NCI-H2029 (cell line): ENCODE results near the gene TMEM120B.
"Not testable (repeated sequence)": the region's sequence is repeated elsewhere in the genome, so short reads cannot be mapped to it uniquely, and the experiment has no call there.

ENCODE experiments used
- DNase-seq: peaks from one replicate; lab custom pipeline; 2025; lab: John Stamatoyannopoulos, UW

TMEM120B gene

GRCh38 chr12:121709478-121709961 lies 3.0 kb upstream of the TMEM120B start:
- DNase-seq, result no peak

- peak; percentile 21 for DNase-seq
These were observed 977 bp upstream of the TMEM120B start for GRCh38 chr12:121711361-121712189.

GRCh38 chr12:121712190-121712460 lies 427 bp upstream of the TMEM120B start:
- DNase-seq, result peak; percentile 21

- DNase-seq, result no peak
These were observed 765 bp downstream of the TMEM120B start for GRCh38 chr12:121713257-121713777.

- DNase-seq, result no peak
These were observed 1.2 kb downstream of the TMEM120B start for GRCh38 chr12:121713793-121714192.

GRCh38 chr12:121715055-121715454 lies 2.5 kb downstream of the TMEM120B start:
- not testable (repeated sequence) for DNase-seq

- DNase-seq, result no peak
These were observed 3.4 kb downstream of the TMEM120B start for GRCh38 chr12:121715862-121716435.

GRCh38 chr12:121717041-121717699 lies 4.6 kb downstream of the TMEM120B start:
- peak; percentile 51 for DNase-seq

GRCh38 chr12:121718653-121719239 lies 6.2 kb downstream of the TMEM120B start:
- no peak for DNase-seq

- no peak for DNase-seq
These were observed 7.4 kb downstream of the TMEM120B start for GRCh38 chr12:121719926-121720414.

- no peak for DNase-seq
These were observed 8.2 kb downstream of the TMEM120B start for GRCh38 chr12:121720762-121721161.

- no peak for DNase-seq
These were observed 10.0 kb downstream of the TMEM120B start for GRCh38 chr12:121722511-121722910.

- DNase-seq, result no peak
These were observed 10.6 kb downstream of the TMEM120B start for GRCh38 chr12:121723200-121723599.

- DNase-seq, result no peak
These were observed 12.4 kb downstream of the TMEM120B start for GRCh38 chr12:121724925-121725324.

GRCh38 chr12:121725423-121725822 lies 12.9 kb downstream of the TMEM120B start:
- no peak for DNase-seq

GRCh38 chr12:121729021-121729420 lies 16.5 kb downstream of the TMEM120B start:
- DNase-seq, result no peak

GRCh38 chr12:121731473-121731872 lies 18.9 kb downstream of the TMEM120B start:
- no peak for DNase-seq

GRCh38 chr12:121733849-121734248 lies 21.3 kb downstream of the TMEM120B start:
- DNase-seq, result no peak

- DNase-seq, result no peak
These were observed 25.8 kb downstream of the TMEM120B start for GRCh38 chr12:121738340-121738858.

- no peak for DNase-seq
These were observed 28.3 kb downstream of the TMEM120B start for GRCh38 chr12:121740847-121741246.

- no peak for DNase-seq
These were observed 29.2 kb downstream of the TMEM120B start for GRCh38 chr12:121741743-121742142.

GRCh38 chr12:121745545-121745944 lies 33.0 kb downstream of the TMEM120B start:
- not testable (repeated sequence) for DNase-seq
